ENCODE results near the gene SPINK1.

GRCh38 chr5:147844846-147845245 is 13.4 kb upstream of the SPINK1 start:
- TF ChIP-seq RAD21 (conservative IDR thresholded peaks at IDR 0.05) (no peak), CTCF (IDR thresholded peaks at IDR 0.05; ENCODE audit: poor library complexity, severe bottlenecking) (no peak), EZH2 (IDR thresholded peaks at IDR 0.05; ENCODE audit: borderline replicate concordance, insufficient read depth, low read length, poor library complexity, severe bottlenecking) (no peak), MXI1 (conservative IDR thresholded peaks at IDR 0.05; ENCODE audit: poor library complexity, severe bottlenecking) (no peak), POLR2AphosphoS5 (IDR thresholded peaks at IDR 0.05) (no peak), EP300 (conservative IDR thresholded peaks at IDR 0.05; ENCODE audit: poor library complexity, severe bottlenecking) (no peak), TAF1 (IDR thresholded peaks at IDR 0.05; ENCODE audit: low read depth) (no peak)
